ENCODE data around the gene KCTD3.

GRCh38 chr1:215601276-215601675 is 34.2 kb downstream of the KCTD3 start:
- TF ChIP-seq CTCF (IDR thresholded peaks at IDR 0.05; ENCODE audit: extremely low read depth in 1 of 2, insufficient read depth in 1 of 2, low read depth in 1 of 2, low read length in 2 of 2) (no peak), POLR2AphosphoS5 (IDR thresholded peaks at IDR 0.05; ENCODE audit: insufficient read depth, low read depth, low read length) (no peak), POLR2A (IDR thresholded peaks at IDR 0.05; ENCODE audit: low read depth, low read length) (no peak), EZH2 (IDR thresholded peaks at IDR 0.05; ENCODE audit: borderline replicate concordance, low read depth, low read length, severe bottlenecking) (no peak), JUN (IDR thresholded peaks at IDR 0.05; ENCODE audit: borderline replicate concordance, insufficient read depth, insufficient read length, low read depth) (no peak), MAX (IDR thresholded peaks at IDR 0.05; ENCODE audit: insufficient read depth, insufficient read length) (no peak), MYC (IDR thresholded peaks at IDR 0.05; ENCODE audit: low read depth, low read length) (no peak), FOS (IDR thresholded peaks at IDR 0.05; ENCODE audit: borderline replicate concordance, insufficient read depth, low read length) (no peak), GATA2 (IDR thresholded peaks at IDR 0.05; ENCODE audit: insufficient read depth, insufficient read length, low read depth, low read length) (no peak)
